SK-N-SH (cell line): ENCODE measurements around the gene CADPS2. TPM values are rescaled to one million over a fixed set of nuclear protein-coding genes. Genes with fewer than 3 reads are reported as not detected.

Source experiments
- CTCF ChIA-PET: fragments of 300-600, 350-600 bp; formaldehyde crosslinking; extraction: SDS; loops from one replicate; lab custom pipeline; 2021; lab: Yijun Ruan, JAX
- POLR2A ChIA-PET: fragments of 350-600 bp; sonication (Branson Sonifier 250); formaldehyde crosslinking; extraction: SDS; loops from one replicate; lab custom pipeline; 2020; ENCODE audit warnings: antibody characterized with exemption, inconsistent platforms; lab: Yijun Ruan, JAX
- DNase-seq: peaks from one replicate; pipeline ENCODE4 v3.0.0; 2012
- H2AFZ ChIP-seq: fragments of 200-600 bp; sonication (generic); 2 replicates; pipeline ENCODE4 v1.8.1; 2016; ENCODE audit warnings: antibody characterized with exemption, mild to moderate bottlenecking, low read depth
- H3F3A ChIP-seq: fragments of 200-600 bp; sonication (generic); replicated peaks from 2 replicates; pipeline ENCODE3; 2016; ENCODE audit warnings: antibody characterized with exemption, mild to moderate bottlenecking; ENCODE audit not compliant: insufficient read depth
- H3K27ac ChIP-seq, 2 experiments: fragments of 200-500 bp in 1 of 2; fragments of 200-600 bp in 1 of 2; sonication (Bioruptor generic) in 1 of 2; sonication (generic), shearing (Covaris generic) in 1 of 2; 2 replicates each; pipeline versions ENCODE4 v1.5.1 to v1.6.1; 2014 to 2016; ENCODE audit warnings: low read depth in 2 of 2, inconsistent platforms in 1 of 2, low read length in 1 of 2, mild to moderate bottlenecking in 1 of 2, mixed read lengths in 1 of 2
- H3K27me3 ChIP-seq: fragments of 200-600 bp; sonication (generic), shearing (Covaris generic); 2 replicates; pipeline ENCODE4 v1.6.1; 2016; ENCODE audit warnings: mixed run types; ENCODE audit not compliant: insufficient read depth
- H3K36me3 ChIP-seq, 2 experiments: fragments of 200-500 bp in 1 of 2; fragments of 200-600 bp in 1 of 2; sonication (Bioruptor generic) in 1 of 2; sonication (generic) in 1 of 2; replicated peaks in 1 of 2; 2 replicates each; pipeline versions ENCODE3 to v1.5.1; 2014 to 2016; ENCODE audit warnings: low read length in 1 of 2, mild to moderate bottlenecking in 1 of 2; ENCODE audit not compliant: insufficient read depth in 2 of 2, control insufficient read depth in 1 of 2
- H3K4me1 ChIP-seq, 2 experiments: fragments of 200-500 bp in 1 of 2; fragments of 200-600 bp in 1 of 2; sonication (Bioruptor generic) in 1 of 2; sonication (generic), shearing (Covaris generic) in 1 of 2; 2 replicates each; pipeline versions ENCODE4 v1.5.1 to v1.6.1; 2014 to 2016; ENCODE audit warnings: low read depth in 1 of 2, low read length in 1 of 2, mixed run types in 1 of 2; ENCODE audit not compliant: insufficient read depth in 2 of 2, control insufficient read depth in 1 of 2
- H3K4me2 ChIP-seq: fragments of 200-600 bp; sonication (generic), shearing (Covaris generic); 2 replicates; pipeline ENCODE4 v1.6.1; 2017; ENCODE audit warnings: mixed run types
- H3K4me3 ChIP-seq, 2 experiments: fragments of 200-500 bp in 1 of 2; fragments of 200-600 bp in 1 of 2; sonication (Bioruptor generic) in 1 of 2; sonication (generic), shearing (Covaris generic) in 1 of 2; 2 replicates each; pipeline versions ENCODE4 v1.5.1 to v1.8.1; 2014 to 2016; ENCODE audit warnings: low read depth in 2 of 2, inconsistent platforms in 1 of 2, low read length in 1 of 2, mild to moderate bottlenecking in 1 of 2, mixed read lengths in 1 of 2, moderate library complexity in 1 of 2
- H3K79me2 ChIP-seq: fragments of 200-600 bp; sonication (generic); 2 replicates; pipeline ENCODE4 v1.8.1; 2017; ENCODE audit warnings: mild to moderate bottlenecking; ENCODE audit not compliant: insufficient read depth
- H3K9ac ChIP-seq: fragments of 200-600 bp; sonication (generic); 2 replicates; pipeline ENCODE4 v1.6.1; 2017; ENCODE audit warnings: mixed run types
- H3K9me2 ChIP-seq: fragments of 200-600 bp; sonication (generic); 2 replicates; pipeline ENCODE4 v1.6.1; 2017; ENCODE audit warnings: mixed run types
- H3K9me3 ChIP-seq: fragments of 200-600 bp; sonication (generic); 2 replicates; pipeline ENCODE4 v1.6.1; 2017; ENCODE audit warnings: mixed run types, mild to moderate bottlenecking, moderate library complexity
- H4K20me1 ChIP-seq: fragments of 200-600 bp; sonication (generic); 2 replicates; pipeline ENCODE4 v1.6.1; 2017; ENCODE audit warnings: mild to moderate bottlenecking, mixed run types; ENCODE audit not compliant: insufficient read depth
- CHD2 ChIP-seq: fragments of 150-350 bp; IDR thresholded peaks from 2 replicates; pipeline ENCODE4 v1.6.1; 2018; ENCODE audit warnings: low read length; ENCODE audit not compliant: partially characterized antibody
- ELF1 ChIP-seq: IDR thresholded peaks from 2 replicates; pipeline ENCODE4 v1.4.0; 2012
- EP300 ChIP-seq, 2 experiments: IDR thresholded peaks; 2 replicates each; pipeline versions ENCODE4 v1.4.0 to v1.6.1; 2012; ENCODE audit warnings: borderline replicate concordance in 1 of 2, low read depth in 1 of 2, low read length in 1 of 2
- EZH2phosphoT487 ChIP-seq: fragments of 200-600 bp; sonication (generic); IDR thresholded peaks from 2 replicates; pipeline ENCODE4 v1.6.1; 2017; ENCODE audit warnings: low read depth, mixed run types, mild to moderate bottlenecking, antibody characterized with exemption, moderate library complexity, borderline replicate concordance
- FOSL2 ChIP-seq: IDR thresholded peaks from 2 replicates; pipeline ENCODE4 v1.4.0; 2012; ENCODE audit warnings: low read depth, mild to moderate bottlenecking, moderate library complexity, borderline replicate concordance
- GABPA ChIP-seq: IDR thresholded peaks from 2 replicates; pipeline ENCODE4 v1.4.0; 2012; ENCODE audit warnings: low read depth, mild to moderate bottlenecking
- GATA2 ChIP-seq: sonication (generic); formaldehyde crosslinking; IDR thresholded peaks from 2 replicates; pipeline ENCODE4 v1.5.0; 2020; ENCODE audit warnings: mild to moderate bottlenecking, missing genetic modification reagents
- IRF3 ChIP-seq: fragments of 150-350 bp; IDR thresholded peaks from 2 replicates; pipeline ENCODE4 v1.6.1; 2016; ENCODE audit warnings: mild to moderate bottlenecking, low read depth, low read length
- JUND ChIP-seq: IDR thresholded peaks from 2 replicates; pipeline ENCODE4 v1.4.0; 2012
- MXI1 ChIP-seq: IDR thresholded peaks from 2 replicates; pipeline ENCODE4 v1.6.1; 2012; ENCODE audit warnings: mild to moderate bottlenecking, low read depth, low read length, improper control_type of control experiment
- NFIC ChIP-seq: IDR thresholded peaks from 2 replicates; pipeline ENCODE4 v1.4.0; 2012; ENCODE audit warnings: borderline replicate concordance
- NRF1 ChIP-seq: IDR thresholded peaks from 2 replicates; pipeline ENCODE4 v1.6.1; 2012; ENCODE audit warnings: low read depth, mild to moderate bottlenecking, low read length
- POLR2AphosphoS5 ChIP-seq: IDR thresholded peaks from 2 replicates; pipeline ENCODE4 v1.6.1; 2012; ENCODE audit warnings: low read depth, low read length
- RAD21 ChIP-seq: IDR thresholded peaks from 2 replicates; pipeline ENCODE4 v1.6.1; 2012; ENCODE audit warnings: mild to moderate bottlenecking, low read length
- SMC3 ChIP-seq: IDR thresholded peaks from 2 replicates; pipeline ENCODE4 v1.6.1; 2012; ENCODE audit warnings: low read depth, low read length, improper control_type of control experiment
- TAF1 ChIP-seq: IDR thresholded peaks from 2 replicates; pipeline ENCODE4 v1.6.1; 2012; ENCODE audit warnings: low read depth, mild to moderate bottlenecking, low read length, moderate library complexity, borderline replicate concordance
- USF2 ChIP-seq: fragments of 150-350 bp; IDR thresholded peaks from 2 replicates; pipeline ENCODE4 v1.6.1; 2017; ENCODE audit warnings: antibody characterized with exemption, low read length, low read depth, borderline replicate concordance
- YY1 ChIP-seq: IDR thresholded peaks from 2 replicates; pipeline ENCODE4 v1.4.0; 2012; ENCODE audit warnings: low read depth, mild to moderate bottlenecking
- WGBS: methylation state at CpG from one replicate; pipeline ENCODE4 v1.1.6; 2017; ENCODE audit warnings: low lambda C conversion rate; 5-methylcytosine and 5-hydroxymethylcytosine counted together
- polyA plus RNA-seq, 3 experiments: library from polyadenylated mRNA; depleted of rRNA; stranded (reverse); fragments of >200 nt; gene quantifications; 2 replicates each; pipeline ENCODE4 v1.2.3, GENCODE V29; 2012
- TF ChIP-seq, protein P1 (sequence below): IDR thresholded peaks from 2 replicates; pipeline ENCODE4 v1.6.1; 2012; ENCODE audit warnings: mild to moderate bottlenecking, low read depth, low read length, moderate library complexity
- TF ChIP-seq, protein P2 (sequence below): IDR thresholded peaks from 2 replicates; pipeline ENCODE4; 2012
- TF ChIP-seq, protein P3 (sequence below): IDR thresholded peaks from 2 replicates; pipeline ENCODE4 v1.4.0; 2012; ENCODE audit warnings: low read depth, borderline replicate concordance

Gene CADPS2
- polyA plus RNA-seq, 1 of the 3 experiments (the other 2 are of a cell fraction): 0.05 TPM

DNA sequence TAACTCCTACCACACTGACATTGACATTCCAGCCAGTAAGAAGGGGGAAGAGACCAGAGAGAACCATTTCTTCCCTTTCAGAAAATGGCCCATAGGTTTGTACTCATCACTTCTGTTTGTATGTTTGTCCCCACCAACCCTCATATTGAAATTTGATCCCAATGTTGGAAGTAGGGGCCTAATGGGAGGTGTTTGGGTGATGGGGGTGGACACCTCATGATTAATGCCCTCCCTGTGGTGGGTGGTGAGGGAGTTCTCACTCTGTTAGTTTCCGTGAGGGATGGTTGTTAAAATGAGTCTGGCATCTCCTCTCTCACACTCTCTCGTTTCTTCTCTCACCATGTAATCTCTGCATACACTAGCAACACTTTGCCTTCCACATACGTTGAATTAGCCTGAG is 21.4 kb downstream of the CADPS2 start:
- no peaks in the 10 kb centered on the region for H3K36me3 ChIP-seq
- TF ChIP-seq GABPA: no peak
- TF ChIP-seq EZH2phosphoT487: no peak
- no peak for TF ChIP-seq ELF1
- TF ChIP-seq GATA2 (CRISPR knock-in tag): no peak
- TF ChIP-seq CHD2: no peak
- no peak for TF ChIP-seq TAF1
- TF ChIP-seq POLR2AphosphoS5: no peak
- TF ChIP-seq, protein P1, sequence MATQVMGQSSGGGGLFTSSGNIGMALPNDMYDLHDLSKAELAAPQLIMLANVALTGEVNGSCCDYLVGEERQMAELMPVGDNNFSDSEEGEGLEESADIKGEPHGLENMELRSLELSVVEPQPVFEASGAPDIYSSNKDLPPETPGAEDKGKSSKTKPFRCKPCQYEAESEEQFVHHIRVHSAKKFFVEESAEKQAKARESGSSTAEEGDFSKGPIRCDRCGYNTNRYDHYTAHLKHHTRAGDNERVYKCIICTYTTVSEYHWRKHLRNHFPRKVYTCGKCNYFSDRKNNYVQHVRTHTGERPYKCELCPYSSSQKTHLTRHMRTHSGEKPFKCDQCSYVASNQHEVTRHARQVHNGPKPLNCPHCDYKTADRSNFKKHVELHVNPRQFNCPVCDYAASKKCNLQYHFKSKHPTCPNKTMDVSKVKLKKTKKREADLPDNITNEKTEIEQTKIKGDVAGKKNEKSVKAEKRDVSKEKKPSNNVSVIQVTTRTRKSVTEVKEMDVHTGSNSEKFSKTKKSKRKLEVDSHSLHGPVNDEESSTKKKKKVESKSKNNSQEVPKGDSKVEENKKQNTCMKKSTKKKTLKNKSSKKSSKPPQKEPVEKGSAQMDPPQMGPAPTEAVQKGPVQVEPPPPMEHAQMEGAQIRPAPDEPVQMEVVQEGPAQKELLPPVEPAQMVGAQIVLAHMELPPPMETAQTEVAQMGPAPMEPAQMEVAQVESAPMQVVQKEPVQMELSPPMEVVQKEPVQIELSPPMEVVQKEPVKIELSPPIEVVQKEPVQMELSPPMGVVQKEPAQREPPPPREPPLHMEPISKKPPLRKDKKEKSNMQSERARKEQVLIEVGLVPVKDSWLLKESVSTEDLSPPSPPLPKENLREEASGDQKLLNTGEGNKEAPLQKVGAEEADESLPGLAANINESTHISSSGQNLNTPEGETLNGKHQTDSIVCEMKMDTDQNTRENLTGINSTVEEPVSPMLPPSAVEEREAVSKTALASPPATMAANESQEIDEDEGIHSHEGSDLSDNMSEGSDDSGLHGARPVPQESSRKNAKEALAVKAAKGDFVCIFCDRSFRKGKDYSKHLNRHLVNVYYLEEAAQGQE: no peak
- no peak for TF ChIP-seq NRF1
- no peak for TF ChIP-seq SMC3
- no peak for TF ChIP-seq EP300 (IDR thresholded peaks at IDR 0.05; ENCODE audit: borderline replicate concordance in 1 of 2, low read depth in 1 of 2, low read length in 1 of 2)
- no peak for TF ChIP-seq USF2
- TF ChIP-seq, all 33 proteins: peak for 0
- DNase-seq: no peak
- Histone ChIP-seq H3K9ac (no peak overlapping the region), H3K27me3 (no peaks in the 10 kb centered on the region), H3K27ac (no peak overlapping the region), H3K79me2 (no peaks in the 10 kb centered on the region), H3K9me2 (no peaks in the 10 kb centered on the region; the same call in 1 of the 2 replicates), H3K4me1 (no peaks in the 10 kb centered on the region), H2AFZ (no peak overlapping the region), H3K9me3 (peaks cover 11% of the 10 kb centered on the region; the same call in 1 of the 2 replicates), H4K20me1 (no peaks in the 10 kb centered on the region), H3K4me2 (no peak overlapping the region), H3F3A (no peaks in the 10 kb centered on the region), H3K4me3 (no peak overlapping the region)
- 3% methylated on average over 3 of the region's 3 CpGs for WGBS
- CTCF ChIA-PET: no interaction called here
- POLR2A ChIA-PET: no interaction called here

DNA sequence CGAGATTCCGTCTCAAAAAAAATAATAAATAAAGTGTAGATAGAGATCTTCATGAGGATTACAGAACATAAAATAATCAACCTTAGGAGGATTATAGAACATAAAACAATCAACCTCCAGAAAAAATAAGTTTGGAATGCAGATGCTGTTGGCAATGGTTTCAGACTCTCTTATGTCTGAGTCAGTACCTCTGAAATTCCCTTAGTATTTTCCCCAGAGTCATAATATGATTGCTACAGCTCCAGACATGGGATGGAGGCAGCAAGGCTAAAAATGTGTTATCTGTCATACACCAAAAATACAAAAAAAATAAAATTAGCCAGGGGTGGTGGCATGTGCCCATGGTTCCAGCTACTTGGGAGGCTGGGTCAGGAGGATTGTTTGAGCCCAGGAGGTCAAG is 22.2 kb downstream of the CADPS2 start:
- no peaks in the 10 kb centered on the region for H4K20me1 ChIP-seq
- no peak for DNase-seq

More for the DNA sequence above, 22.2 kb downstream of the CADPS2 start:
- Histone ChIP-seq H3F3A (no peaks in the 10 kb centered on the region), H3K4me1 (no peaks in the 10 kb centered on the region), H3K9me2 (no peaks in the 10 kb centered on the region), H3K27ac (no peak overlapping the region), H3K4me3 (no peak overlapping the region), H2AFZ (no peak overlapping the region), H3K79me2 (no peaks in the 10 kb centered on the region), H3K27me3 (no peaks in the 10 kb centered on the region), H3K9ac (no peak overlapping the region), H3K9me3 (peaks cover 4% of the 10 kb centered on the region; the same call in 1 of the 2 replicates), H3K4me2 (no peak overlapping the region), H3K36me3 (no peaks in the 10 kb centered on the region)
- CTCF ChIA-PET: no interaction called here
- 0% methylated on average over 2 of the region's 2 CpGs for WGBS
- POLR2A ChIA-PET: no interaction called here
- TF ChIP-seq ELF1: no peak
- no peak for TF ChIP-seq MXI1
- TF ChIP-seq, protein P2, sequence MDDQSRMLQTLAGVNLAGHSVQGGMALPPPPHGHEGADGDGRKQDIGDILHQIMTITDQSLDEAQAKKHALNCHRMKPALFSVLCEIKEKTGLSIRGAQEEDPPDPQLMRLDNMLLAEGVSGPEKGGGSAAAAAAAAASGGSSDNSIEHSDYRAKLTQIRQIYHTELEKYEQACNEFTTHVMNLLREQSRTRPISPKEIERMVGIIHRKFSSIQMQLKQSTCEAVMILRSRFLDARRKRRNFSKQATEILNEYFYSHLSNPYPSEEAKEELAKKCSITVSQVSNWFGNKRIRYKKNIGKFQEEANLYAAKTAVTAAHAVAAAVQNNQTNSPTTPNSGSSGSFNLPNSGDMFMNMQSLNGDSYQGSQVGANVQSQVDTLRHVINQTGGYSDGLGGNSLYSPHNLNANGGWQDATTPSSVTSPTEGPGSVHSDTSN: no peak
- no peak for TF ChIP-seq RAD21
- TF ChIP-seq, protein P3, sequence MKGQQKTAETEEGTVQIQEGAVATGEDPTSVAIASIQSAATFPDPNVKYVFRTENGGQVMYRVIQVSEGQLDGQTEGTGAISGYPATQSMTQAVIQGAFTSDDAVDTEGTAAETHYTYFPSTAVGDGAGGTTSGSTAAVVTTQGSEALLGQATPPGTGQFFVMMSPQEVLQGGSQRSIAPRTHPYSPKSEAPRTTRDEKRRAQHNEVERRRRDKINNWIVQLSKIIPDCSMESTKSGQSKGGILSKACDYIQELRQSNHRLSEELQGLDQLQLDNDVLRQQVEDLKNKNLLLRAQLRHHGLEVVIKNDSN: no peak
- TF ChIP-seq JUND: no peak
- TF ChIP-seq NFIC: no peak
- no peak for TF ChIP-seq YY1
- TF ChIP-seq IRF3: no peak
- TF ChIP-seq SMC3: no peak
- no peak for TF ChIP-seq NRF1
- TF ChIP-seq FOSL2: no peak
- TF ChIP-seq EP300 (IDR thresholded peaks at IDR 0.05; ENCODE audit: borderline replicate concordance in 1 of 2, low read depth in 1 of 2, low read length in 1 of 2): no peak
- TF ChIP-seq, all 33 proteins: peak for 0
